CD4-positive, alpha-beta T cell treated with Interleukin-15 for 4 hours (primary cell): ENCODE measurements around the gene ZMPSTE24.
"Not testable (repeated sequence)": the region's sequence is repeated elsewhere in the genome, so short reads cannot be mapped to it uniquely, and the experiment has no call there.

Source experiments
- DNase-seq: peaks from one replicate; pipeline ENCODE4 v3.0.0-alpha.2; 2020; ENCODE audit warnings: low spot score

The ZMPSTE24 gene

GRCh38 chr1:40257688-40258444, at the start of gene ZMPSTE24:
Gene ZMPSTE24 (plus strand): TSS chr1:40258236. CDS start chr1:40258272, 36 bp downstream.
- DNase-seq: peak; percentile 98

- DNase-seq: no peak
These were observed 47.4 kb upstream of the ZMPSTE24 start for GRCh38 chr1:40210511-40211204.

- DNase-seq: no peak
These were observed 39.7 kb upstream of the ZMPSTE24 start for GRCh38 chr1:40218333-40218732.

GRCh38 chr1:40221471-40221905, 36.5 kb upstream of the ZMPSTE24 start:
- not testable (repeated sequence) for DNase-seq

GRCh38 chr1:40221977-40222772, 35.9 kb upstream of the ZMPSTE24 start:
- no peak for DNase-seq

GRCh38 chr1:40224040-40224439, 34.0 kb upstream of the ZMPSTE24 start:
- DNase-seq: no peak

GRCh38 chr1:40226192-40226591, 31.8 kb upstream of the ZMPSTE24 start:
- DNase-seq: no peak

- peak; percentile 36 for DNase-seq
These were observed 25.6 kb upstream of the ZMPSTE24 start for GRCh38 chr1:40232444-40232843.

- no peak for DNase-seq
These were observed 18.4 kb upstream of the ZMPSTE24 start for GRCh38 chr1:40239626-40240025.

- no peak for DNase-seq
These were observed 17.6 kb upstream of the ZMPSTE24 start for GRCh38 chr1:40240390-40240789.

GRCh38 chr1:40241362-40241761, 16.7 kb upstream of the ZMPSTE24 start:
- no peak for DNase-seq

- no peak for DNase-seq
These were observed 14.7 kb upstream of the ZMPSTE24 start for GRCh38 chr1:40243351-40243750.

GRCh38 chr1:40244138-40244744, 13.8 kb upstream of the ZMPSTE24 start:
- no peak for DNase-seq

- no peak for DNase-seq
These were observed 12.3 kb upstream of the ZMPSTE24 start for GRCh38 chr1:40245686-40246085.

- no peak for DNase-seq
These were observed 10.4 kb upstream of the ZMPSTE24 start, which contains the start of gene TMCO2 for GRCh38 chr1:40247655-40248054. Gene TMCO2 (plus strand): TSS chr1:40247937. CDS start chr1:40247994, 57 bp downstream.

GRCh38 chr1:40248412-40248811, 9.6 kb upstream of the ZMPSTE24 start:
- no peak for DNase-seq

GRCh38 chr1:40251456-40251855, 6.6 kb upstream of the ZMPSTE24 start:
- DNase-seq: no peak

- DNase-seq: no peak
These were observed 5.4 kb upstream of the ZMPSTE24 start for GRCh38 chr1:40252601-40253000.

GRCh38 chr1:40255231-40255630, 2.8 kb upstream of the ZMPSTE24 start:
- no peak for DNase-seq

GRCh38 chr1:40256401-40257084, 1.5 kb upstream of the ZMPSTE24 start:
- no peak for DNase-seq

GRCh38 chr1:40257313-40257687, 736 bp upstream of the ZMPSTE24 start:
- no peak for DNase-seq

- no peak for DNase-seq
These were observed 371 bp downstream of the ZMPSTE24 start for GRCh38 chr1:40258445-40258769.
